ENCODE measurements around the gene NF2.

The NF2 gene

DNA sequence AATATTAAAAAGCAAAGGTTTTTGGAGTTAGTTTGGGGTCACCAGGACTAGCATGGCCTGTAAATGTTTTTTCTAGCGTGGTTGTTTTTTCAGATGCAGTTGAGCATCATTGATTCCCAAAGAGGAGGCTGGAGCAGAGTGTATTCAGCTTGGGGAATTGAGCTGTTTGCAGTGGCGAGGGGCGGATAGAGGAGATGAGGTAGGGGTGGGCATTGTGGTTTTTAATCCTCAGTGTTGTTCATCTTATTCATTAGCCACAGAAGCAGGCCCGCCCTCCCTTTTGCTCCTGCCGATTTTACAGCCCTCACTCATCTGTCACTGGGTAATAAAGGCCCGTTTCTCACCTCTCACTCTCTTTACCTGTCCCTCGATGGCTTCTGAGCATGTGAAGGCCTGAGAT lies 51.4 kb downstream of the NF2 start:
- Mint-ChIP-seq H3K27ac (no peak overlapping the region), H3K27me3 (no peaks in the 10 kb centered on the region), H3K4me3 (no peak overlapping the region), H3K4me1 (ENCODE audit: low read depth) (no peaks in the 10 kb centered on the region), H3K36me3 (ENCODE audit: low read depth) (peaks cover 27% of the 10 kb centered on the region), H3K9me3 (no peaks in the 10 kb centered on the region)

DNA sequence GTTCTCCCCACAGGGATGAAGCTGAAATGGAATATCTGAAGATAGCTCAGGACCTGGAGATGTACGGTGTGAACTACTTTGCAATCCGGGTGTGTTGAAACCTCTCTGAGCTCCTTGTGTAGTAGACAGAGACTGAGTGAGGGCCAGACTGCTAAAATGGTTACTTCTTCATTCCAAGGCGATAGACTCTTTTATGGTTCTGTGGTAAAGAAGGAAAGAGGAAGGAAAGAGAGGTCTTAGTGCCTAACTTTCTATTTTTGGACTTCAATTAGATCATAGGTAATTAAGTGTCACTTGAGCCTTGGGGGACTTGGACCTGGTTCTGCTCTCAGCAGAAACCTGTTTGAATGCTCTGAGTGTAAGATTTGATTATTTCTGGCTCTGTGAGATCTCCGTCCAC lies 54.7 kb downstream of the NF2 start:
- no peaks in the 10 kb centered on the region for H3K4me1 Mint-ChIP-seq (ENCODE audit: low read depth)
- H3K4me3 Mint-ChIP-seq, result no peak overlapping the region
- no peak overlapping the region for H3K27ac Mint-ChIP-seq
- no peaks in the 10 kb centered on the region for H3K9me3 Mint-ChIP-seq
- peaks cover 39% of the 10 kb centered on the region for H3K36me3 Mint-ChIP-seq (ENCODE audit: low read depth)
- no peaks in the 10 kb centered on the region for H3K27me3 Mint-ChIP-seq

DNA sequence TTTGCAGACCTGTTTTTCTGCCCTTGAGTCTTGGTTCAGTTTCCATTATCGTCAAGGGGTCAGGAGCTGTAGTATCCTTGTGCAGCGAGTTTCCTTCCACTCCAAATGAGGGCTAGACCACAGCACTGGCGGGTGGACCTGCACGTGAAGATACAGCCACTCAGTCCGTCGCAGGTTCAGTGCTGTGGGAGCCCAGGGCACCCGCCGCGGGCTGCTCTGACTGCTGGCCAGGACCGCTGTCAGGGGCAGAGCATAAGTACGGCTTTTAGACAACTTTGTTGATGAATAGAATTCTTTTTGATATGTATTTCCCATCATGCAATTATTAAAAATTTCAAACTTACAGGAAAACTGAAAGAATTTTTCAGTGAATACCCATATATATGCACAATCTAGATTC lies 56.6 kb downstream of the NF2 start:
- Mint-ChIP-seq H3K27me3 (no peaks in the 10 kb centered on the region), H3K27ac (no peak overlapping the region), H3K4me3 (no peak overlapping the region), H3K36me3 (ENCODE audit: low read depth) (peaks cover 52% of the 10 kb centered on the region), H3K9me3 (no peaks in the 10 kb centered on the region), H3K4me1 (ENCODE audit: low read depth) (no peaks in the 10 kb centered on the region)

DNA sequence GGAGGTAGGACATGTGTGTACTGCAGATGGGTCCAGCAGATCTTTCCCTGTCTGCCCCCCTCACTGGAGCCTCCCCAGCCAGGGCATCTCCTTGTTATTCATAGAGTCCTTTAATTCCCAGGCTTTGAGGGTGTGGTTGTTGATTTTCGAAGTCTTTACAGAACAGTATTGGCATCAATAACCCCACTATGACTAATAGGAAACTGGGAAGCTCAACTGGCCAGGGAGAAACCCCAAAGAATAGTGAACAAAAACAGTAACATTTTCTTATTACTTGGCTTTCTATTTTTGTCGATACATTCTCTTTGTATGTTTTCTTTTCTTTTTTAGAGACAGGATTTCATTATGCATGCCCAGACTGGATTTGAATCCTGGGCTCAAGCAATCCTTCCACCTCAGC lies 57.9 kb downstream of the NF2 start:
- Mint-ChIP-seq H3K4me3 (no peak overlapping the region), H3K9me3 (no peaks in the 10 kb centered on the region), H3K4me1 (ENCODE audit: low read depth) (no peaks in the 10 kb centered on the region), H3K36me3 (ENCODE audit: low read depth) (peaks cover 52% of the 10 kb centered on the region), H3K27me3 (no peaks in the 10 kb centered on the region), H3K27ac (no peak overlapping the region)

DNA sequence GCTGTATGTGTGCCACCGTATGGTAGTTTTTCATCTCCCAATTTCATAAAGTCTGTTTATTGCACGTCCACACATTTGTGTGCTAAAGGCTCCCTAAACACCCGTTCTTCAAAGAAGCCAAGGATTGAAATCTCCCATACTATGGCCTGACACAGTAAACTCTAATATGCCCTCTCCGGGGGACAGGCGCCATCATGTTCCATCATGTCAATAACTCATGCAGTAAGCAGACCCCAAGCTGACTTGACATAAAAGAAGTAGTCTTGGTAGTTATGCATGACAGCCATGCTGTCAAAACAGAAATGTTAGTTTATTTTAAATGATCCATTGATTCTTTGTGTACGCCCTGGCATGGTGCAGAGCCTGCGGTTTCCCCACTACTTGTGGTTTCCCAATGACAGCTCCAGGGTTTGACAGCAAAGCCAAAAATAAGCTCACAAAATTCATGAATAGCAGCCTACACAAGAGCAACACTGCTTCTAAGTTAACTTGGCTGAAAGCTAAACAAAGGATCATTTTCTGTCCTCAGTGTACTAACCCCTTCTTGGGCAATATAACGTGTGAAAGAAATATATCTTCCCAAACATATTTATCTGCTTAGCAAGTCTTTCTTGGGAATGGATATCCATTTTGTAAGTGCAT lies 59.9 kb downstream of the NF2 start:
- H3K4me3 Mint-ChIP-seq, result no peak overlapping the region
- no peak overlapping the region for H3K27ac Mint-ChIP-seq
- peaks cover 49% of the 10 kb centered on the region for H3K36me3 Mint-ChIP-seq (ENCODE audit: low read depth)
- H3K9me3 Mint-ChIP-seq, result no peaks in the 10 kb centered on the region
- H3K4me1 Mint-ChIP-seq (ENCODE audit: low read depth), result no peaks in the 10 kb centered on the region
- no peaks in the 10 kb centered on the region for H3K27me3 Mint-ChIP-seq

DNA sequence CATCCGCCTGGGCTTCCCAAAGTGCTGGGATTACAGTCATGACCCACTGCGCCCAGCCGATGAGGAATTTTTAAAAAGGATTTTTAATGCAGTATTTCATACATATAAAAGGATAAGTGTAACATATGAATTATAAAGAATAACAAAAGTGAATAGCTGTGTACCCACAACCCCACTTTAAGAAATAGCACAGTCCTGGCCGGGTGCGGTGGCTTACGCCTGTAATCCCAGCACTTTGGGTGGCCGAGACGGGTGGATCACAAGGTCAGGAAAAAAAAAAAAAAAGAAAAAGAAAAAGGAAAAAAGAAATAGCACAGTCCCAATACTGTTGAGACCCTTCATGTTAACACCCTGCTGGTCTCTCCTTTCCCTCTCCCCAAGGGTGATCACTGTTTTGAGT lies 62.1 kb downstream of the NF2 start:
- Mint-ChIP-seq H3K27ac (no peak overlapping the region), H3K36me3 (ENCODE audit: low read depth) (peaks cover 47% of the 10 kb centered on the region), H3K9me3 (no peaks in the 10 kb centered on the region), H3K4me1 (ENCODE audit: low read depth) (no peaks in the 10 kb centered on the region), H3K27me3 (no peaks in the 10 kb centered on the region), H3K4me3 (no peak overlapping the region)

DNA sequence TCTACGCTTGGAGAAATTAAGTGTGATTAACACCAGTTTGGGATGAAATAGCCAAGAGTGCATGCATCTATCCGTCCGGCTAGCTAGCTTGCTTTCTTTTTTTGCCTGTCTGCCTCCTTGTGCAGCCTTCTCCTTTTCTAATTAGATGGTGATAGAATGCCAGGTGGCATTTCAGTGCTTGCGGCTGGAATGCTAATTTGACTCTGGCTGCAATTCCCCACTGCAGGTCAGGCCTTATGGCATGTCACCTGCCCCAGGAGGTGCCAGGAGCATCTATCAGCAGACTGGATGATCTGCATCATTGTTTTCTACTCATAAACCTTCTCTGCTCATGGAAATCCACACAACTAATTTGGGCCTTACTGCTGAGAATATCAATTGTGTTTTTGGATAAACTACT lies 65.2 kb downstream of the NF2 start:
- Mint-ChIP-seq H3K4me1 (ENCODE audit: low read depth) (no peaks in the 10 kb centered on the region), H3K4me3 (no peak overlapping the region), H3K36me3 (ENCODE audit: low read depth) (peaks cover 47% of the 10 kb centered on the region), H3K27ac (no peak overlapping the region), H3K9me3 (no peaks in the 10 kb centered on the region), H3K27me3 (no peaks in the 10 kb centered on the region)

DNA sequence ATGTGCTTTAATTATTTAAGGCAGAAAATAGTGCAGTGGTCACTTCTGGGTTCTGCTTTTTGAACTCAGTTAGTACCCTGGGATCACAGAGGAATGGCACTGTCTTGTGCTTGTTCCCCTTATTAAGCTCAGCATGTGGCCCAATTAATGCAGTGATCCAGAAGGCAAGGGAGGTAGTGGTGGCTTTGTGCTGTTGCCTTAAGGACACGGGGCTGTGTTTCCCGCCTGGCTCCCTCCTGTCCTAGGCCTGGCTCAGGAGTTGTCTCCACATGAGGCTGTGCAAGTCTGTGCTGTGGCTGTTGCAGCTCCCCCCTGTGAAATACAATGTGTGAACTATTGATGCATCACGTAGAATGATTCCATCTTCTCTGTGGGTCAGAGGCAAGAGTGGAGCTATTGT lies 67.2 kb downstream of the NF2 start:
- peaks cover 53% of the 10 kb centered on the region for H3K36me3 Mint-ChIP-seq (ENCODE audit: low read depth)
- no peaks in the 10 kb centered on the region for H3K27me3 Mint-ChIP-seq
- H3K4me1 Mint-ChIP-seq (ENCODE audit: low read depth), result no peaks in the 10 kb centered on the region
- H3K9me3 Mint-ChIP-seq, result no peaks in the 10 kb centered on the region
- H3K4me3 Mint-ChIP-seq, result no peak overlapping the region
- H3K27ac Mint-ChIP-seq, result no peak overlapping the region

DNA sequence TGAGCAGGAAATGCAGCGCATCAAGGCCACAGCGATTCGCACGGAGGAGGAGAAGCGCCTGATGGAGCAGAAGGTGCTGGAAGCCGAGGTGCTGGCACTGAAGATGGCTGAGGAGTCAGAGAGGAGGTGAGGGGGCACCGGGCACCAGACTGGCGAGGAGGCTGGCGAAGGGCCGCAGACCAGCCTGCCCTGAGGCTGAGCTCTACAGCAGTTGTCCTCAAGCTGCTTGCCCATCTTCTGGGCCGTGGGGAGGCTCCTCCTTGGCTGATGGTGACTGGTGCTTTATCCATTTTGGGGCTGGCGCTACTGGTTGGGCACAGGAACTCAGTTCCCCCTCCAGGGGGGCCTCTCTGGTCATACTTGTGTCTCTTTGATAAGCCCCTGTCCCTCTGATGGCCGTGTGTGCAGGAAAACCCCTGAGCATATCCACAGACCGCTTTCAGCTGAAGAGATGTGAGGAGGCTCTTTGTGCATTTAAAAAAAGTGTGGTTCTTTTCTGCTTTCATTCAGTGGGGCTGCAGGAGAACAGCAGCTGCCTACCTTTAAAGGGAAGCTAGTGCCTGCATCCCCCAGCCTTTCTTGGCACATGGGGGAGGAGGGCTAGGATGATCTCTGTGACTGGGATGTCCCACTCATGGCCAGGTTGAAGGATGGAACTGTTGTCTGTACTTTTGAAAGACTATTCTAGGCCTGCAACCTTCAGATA lies 70.1 kb downstream of the NF2 start:
- Mint-ChIP-seq H3K9me3 (no peaks in the 10 kb centered on the region), H3K4me1 (ENCODE audit: low read depth) (no peaks in the 10 kb centered on the region), H3K27me3 (no peaks in the 10 kb centered on the region), H3K36me3 (ENCODE audit: low read depth) (peaks cover 63% of the 10 kb centered on the region), H3K4me3 (no peak overlapping the region), H3K27ac (no peak overlapping the region)

DNA sequence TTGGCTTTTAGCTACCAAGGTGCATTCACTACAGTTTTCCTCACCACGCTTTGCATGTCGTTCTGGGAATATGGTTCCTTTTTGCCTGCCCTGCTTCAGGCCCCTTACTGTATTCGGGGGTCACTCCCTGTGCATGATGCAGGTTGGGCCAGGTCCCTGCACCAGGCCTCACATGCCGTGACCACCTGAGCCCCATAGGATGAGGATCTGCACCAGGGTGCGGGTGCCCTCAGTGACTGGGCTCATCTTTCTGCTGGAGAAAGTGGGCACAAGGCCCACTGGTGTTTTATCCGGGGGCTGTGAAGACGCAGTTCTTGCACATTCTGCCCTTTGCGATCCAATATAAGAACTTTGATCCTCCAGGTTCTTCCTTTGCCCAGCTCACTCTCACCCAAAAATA lies 70.7 kb downstream of the NF2 start:
- Mint-ChIP-seq H3K27me3 (no peaks in the 10 kb centered on the region), H3K4me1 (ENCODE audit: low read depth) (no peaks in the 10 kb centered on the region), H3K36me3 (ENCODE audit: low read depth) (peaks cover 65% of the 10 kb centered on the region), H3K4me3 (no peak overlapping the region), H3K27ac (no peak overlapping the region), H3K9me3 (no peaks in the 10 kb centered on the region)

DNA sequence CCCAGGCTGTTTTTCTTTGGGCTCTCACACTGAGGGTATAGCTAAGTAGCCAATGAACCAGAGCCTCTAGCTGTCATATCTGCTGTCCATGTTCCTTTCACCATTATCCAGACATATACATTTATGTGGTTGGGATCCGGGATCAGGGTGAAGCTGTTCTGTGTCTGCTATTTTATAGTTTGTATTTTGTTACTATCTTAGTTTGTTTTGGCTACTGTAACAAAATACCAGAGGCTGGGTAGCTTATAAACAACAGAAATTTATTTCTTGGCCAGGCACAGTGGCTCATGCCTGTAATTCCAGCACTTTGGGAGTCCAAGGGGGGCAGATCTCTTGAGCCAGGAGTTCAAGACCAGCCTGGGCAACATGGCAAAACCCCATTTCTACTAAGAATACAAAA lies 75.9 kb downstream of the NF2 start:
- H3K27ac Mint-ChIP-seq, result no peak overlapping the region
- no peak overlapping the region for H3K4me3 Mint-ChIP-seq
- H3K36me3 Mint-ChIP-seq (ENCODE audit: low read depth), result peaks cover 72% of the 10 kb centered on the region
- H3K27me3 Mint-ChIP-seq, result no peaks in the 10 kb centered on the region
- no peaks in the 10 kb centered on the region for H3K4me1 Mint-ChIP-seq (ENCODE audit: low read depth)
- H3K9me3 Mint-ChIP-seq, result no peaks in the 10 kb centered on the region

DNA sequence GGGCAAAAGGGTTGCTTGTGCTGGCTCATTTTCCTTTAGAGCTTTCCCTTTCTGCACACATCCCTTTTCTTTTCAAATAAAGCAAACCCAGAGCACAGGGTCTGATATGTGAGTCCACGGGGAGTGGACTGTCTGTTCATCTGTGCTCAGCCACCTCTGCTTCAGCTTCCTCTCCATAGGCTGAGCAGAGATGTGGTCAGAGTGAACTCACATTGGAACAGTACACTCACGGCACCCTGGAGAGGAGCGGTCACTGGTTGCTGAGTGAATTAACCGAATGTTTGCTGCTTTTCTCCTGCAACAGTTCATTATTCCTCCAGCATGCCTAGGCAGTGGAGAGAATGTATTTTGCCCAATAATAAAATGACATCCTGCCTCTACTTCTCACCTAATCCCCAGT lies 80.1 kb downstream of the NF2 start:
- peaks cover 48% of the 10 kb centered on the region for H3K36me3 Mint-ChIP-seq (ENCODE audit: low read depth)
- H3K4me1 Mint-ChIP-seq (ENCODE audit: low read depth), result no peaks in the 10 kb centered on the region
- no peak overlapping the region for H3K27ac Mint-ChIP-seq
- H3K9me3 Mint-ChIP-seq, result no peaks in the 10 kb centered on the region
- H3K4me3 Mint-ChIP-seq, result no peak overlapping the region
- H3K27me3 Mint-ChIP-seq, result no peaks in the 10 kb centered on the region

DNA sequence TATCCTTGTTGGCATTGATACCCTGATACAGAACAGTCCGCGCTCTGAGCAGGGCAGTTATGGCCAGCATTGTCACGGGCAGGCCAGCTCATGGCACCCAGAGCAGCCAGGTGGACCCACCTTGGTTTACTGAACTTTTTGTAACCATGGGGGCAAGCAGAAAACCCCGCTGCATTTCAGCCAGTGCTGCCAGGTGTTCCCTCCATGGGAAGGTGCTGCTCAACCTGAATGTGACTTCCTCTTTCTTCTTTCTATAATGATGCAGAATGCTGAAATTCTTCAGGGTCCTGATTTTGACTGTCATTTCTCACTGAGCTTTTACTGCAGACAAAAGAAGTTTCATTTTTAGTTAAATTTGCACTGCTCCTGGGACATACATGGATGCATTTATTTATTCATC lies 80.8 kb downstream of the NF2 start:
- H3K9me3 Mint-ChIP-seq, result no peaks in the 10 kb centered on the region
- no peaks in the 10 kb centered on the region for H3K27me3 Mint-ChIP-seq

DNA sequence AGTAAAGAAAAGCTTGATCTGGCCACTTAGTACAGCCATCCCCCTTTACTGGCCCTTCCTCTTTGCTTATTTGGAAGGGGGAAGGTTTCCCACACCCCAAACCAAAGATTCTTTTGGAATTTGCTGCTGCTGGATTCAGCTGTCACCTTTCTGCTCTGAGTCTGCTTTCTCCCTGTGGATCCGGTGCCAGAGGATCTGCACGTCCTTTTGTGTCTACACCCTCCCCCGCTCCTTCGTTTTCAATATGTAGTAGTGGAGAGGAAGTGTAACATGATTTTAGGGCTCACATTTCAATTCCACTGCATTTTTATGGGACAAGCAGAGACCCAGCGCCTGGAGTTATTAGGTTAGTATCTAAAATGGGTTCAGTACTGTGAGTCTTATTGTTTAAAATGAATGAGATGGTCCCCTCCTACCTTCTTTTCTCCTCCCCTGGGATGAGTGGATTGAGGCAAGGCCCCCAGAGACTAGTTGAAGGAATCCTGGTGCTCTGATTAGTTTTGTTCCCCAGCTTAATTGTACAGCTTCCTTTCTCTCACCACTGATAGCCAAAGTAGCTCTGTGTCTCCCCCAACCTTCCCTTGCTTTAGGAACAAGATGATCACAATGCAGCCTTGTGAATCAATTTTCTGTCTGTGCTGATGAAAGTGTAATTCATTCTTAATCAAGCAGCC lies 85.9 kb downstream of the NF2 start:
- no peaks in the 10 kb centered on the region for H3K9me3 Mint-ChIP-seq
- peaks cover 24% of the 10 kb centered on the region for H3K36me3 Mint-ChIP-seq (ENCODE audit: low read depth)
- no peaks in the 10 kb centered on the region for H3K4me1 Mint-ChIP-seq (ENCODE audit: low read depth)
- H3K27ac Mint-ChIP-seq, result no peak overlapping the region
- H3K27me3 Mint-ChIP-seq, result no peaks in the 10 kb centered on the region
- no peak overlapping the region for H3K4me3 Mint-ChIP-seq

More for the DNA sequence above, 80.8 kb downstream of the NF2 start:
- no peak overlapping the region for H3K4me3 Mint-ChIP-seq
- H3K27ac Mint-ChIP-seq, result no peak overlapping the region
- H3K4me1 Mint-ChIP-seq (ENCODE audit: low read depth), result no peaks in the 10 kb centered on the region
- peaks cover 45% of the 10 kb centered on the region for H3K36me3 Mint-ChIP-seq (ENCODE audit: low read depth)

DNA sequence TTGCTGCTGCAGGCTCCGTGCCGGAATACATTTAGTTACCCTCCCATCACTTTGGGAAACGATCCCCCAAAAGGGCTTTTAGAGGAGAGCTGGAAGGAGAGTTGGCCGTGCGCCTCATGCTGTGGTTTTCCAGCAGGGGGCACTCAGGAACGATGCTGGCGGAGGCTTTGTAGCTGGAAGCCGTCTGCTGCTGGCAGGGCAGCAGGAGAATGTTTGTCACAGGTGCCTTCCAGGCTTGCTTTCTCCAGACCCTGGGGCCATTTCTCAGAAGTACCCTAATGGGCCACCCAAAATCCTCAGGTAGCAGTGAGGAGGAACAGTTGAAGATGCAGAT lies 86.4 kb downstream of the NF2 start:
- no peaks in the 10 kb centered on the region for H3K4me1 Mint-ChIP-seq (ENCODE audit: low read depth)
- peaks cover 25% of the 10 kb centered on the region for H3K36me3 Mint-ChIP-seq (ENCODE audit: low read depth)
- no peaks in the 10 kb centered on the region for H3K27me3 Mint-ChIP-seq
- H3K4me3 Mint-ChIP-seq, result no peak overlapping the region
- no peaks in the 10 kb centered on the region for H3K9me3 Mint-ChIP-seq
- H3K27ac Mint-ChIP-seq, result no peak overlapping the region

DNA sequence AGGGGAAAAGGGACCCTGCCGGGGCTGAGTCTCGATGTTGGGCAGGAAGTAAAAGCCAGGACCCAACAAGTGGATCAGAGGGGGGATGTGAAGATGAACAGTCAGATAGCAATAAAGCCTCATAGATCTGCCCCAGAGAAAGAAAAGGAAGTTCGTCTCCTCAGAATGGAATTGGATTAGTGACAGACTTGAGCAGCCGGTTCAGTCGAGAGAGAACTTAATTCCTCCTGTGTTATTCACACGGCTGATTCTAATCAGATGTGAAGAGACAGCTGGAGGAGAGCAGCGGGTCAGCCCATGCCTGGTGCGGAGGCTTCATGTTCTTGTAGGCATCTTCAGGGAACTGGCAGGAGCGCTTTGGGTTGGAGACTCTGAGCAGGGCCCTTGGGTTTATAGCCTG lies 87.0 kb downstream of the NF2 start:
- no peaks in the 10 kb centered on the region for H3K4me1 Mint-ChIP-seq (ENCODE audit: low read depth)
- no peak overlapping the region for H3K4me3 Mint-ChIP-seq
- H3K27me3 Mint-ChIP-seq, result no peaks in the 10 kb centered on the region
- no peaks in the 10 kb centered on the region for H3K9me3 Mint-ChIP-seq
- H3K27ac Mint-ChIP-seq, result no peak overlapping the region
- peaks cover 26% of the 10 kb centered on the region for H3K36me3 Mint-ChIP-seq (ENCODE audit: low read depth)

All from stimulated activated naive CD8-positive, alpha-beta T cell treated with anti-CD3 and anti-CD28 coated beads, Interleukin-15, Interleukin-2, amounts not matched to agents 100 ng/mL and 50 ng/mL, for 24 hours (primary cell).